Stimulated activated CD4-positive, alpha-beta T cell treated with anti-CD3 and anti-CD28 coated beads, TNF-alpha, amount 100 ng/mL, for 4 hours (primary cell): ENCODE data around the gene ARHGEF2.

ENCODE experiments used
- DNase-seq, 3 experiments: peaks; one replicate each; pipeline ENCODE4 v3.0.0-alpha.2; 2020; ENCODE audit warnings: low read depth in 3 of 3

Gene ARHGEF2

GRCh38 chr1:155971910-155972809 lies 6.2 kb downstream of the ARHGEF2 start:
- no peak for DNase-seq

DNA sequence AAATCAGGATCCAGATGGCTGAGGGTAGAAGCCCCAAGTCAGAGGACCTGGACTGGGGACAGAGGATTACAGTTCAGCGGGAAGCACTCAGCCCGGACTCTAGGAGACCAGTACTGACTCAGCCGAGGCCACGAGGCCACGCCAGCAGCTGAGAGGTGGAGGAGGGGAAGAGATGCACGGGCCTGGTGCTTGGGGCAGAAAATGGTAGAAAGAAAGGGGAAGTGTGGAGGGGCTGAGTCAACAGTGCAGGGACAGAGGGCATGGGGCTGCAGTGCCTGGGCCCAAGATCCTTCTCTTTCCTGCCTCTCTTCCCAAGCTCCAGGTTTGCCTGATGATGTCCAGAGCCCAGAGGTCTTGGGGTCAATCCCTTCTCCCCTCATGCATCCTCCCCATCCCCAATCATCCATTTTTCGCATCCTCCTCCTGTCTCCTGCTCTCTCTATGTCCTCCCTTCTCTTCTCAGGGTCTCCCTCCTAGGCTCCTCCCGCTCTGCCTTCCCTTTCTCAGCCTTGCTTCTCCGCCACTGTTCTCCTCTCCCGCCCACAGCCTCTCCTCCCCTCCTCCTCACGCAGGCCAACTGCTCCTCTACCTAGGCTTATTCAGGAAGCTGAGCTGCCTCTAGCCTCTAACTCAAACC lies 7.7 kb downstream of the ARHGEF2 start:
- DNase-seq = no peak

- no peak for DNase-seq
These were observed 9.0 kb downstream of the ARHGEF2 start for GRCh38 chr1:155969377-155969791.

DNA sequence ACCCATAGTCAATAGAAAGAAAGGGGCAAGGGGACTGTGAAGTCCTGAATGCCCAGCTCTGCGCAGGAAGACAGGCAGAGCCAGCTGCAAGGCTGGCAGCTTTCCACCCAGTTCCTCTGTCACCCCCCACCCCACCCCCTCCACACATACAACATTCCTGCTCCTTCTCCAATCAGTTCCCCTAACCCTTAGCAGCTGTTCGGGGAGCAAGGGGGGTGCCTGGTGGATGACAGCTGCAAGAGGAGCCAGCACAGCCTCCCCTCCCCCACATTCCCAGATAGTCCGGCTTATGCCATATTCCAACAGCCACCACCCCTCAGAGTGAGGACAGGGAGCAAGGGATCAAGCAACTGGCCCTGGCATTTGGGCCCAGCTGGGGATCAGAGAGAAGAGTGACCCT lies 9.7 kb downstream of the ARHGEF2 start:
- DNase-seq = no peak

DNA sequence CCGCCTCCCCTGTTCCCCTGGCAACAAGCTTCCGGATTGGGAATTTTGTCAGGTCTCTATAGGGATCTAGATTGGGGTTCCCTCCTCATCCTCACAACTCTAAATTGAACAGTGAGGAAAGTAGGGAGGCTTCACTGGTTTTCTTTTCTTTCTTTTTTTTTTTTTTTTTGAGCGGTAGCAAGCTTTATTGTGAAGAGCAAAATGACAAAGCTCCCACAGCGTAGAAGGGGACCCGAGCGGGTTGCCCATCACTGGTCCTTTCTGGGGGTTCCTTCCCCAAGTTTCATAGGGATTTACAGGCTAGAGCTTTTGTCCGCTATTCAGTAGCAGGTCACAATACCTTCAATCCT lies 10.3 kb downstream of the ARHGEF2 start:
- no peak for DNase-seq

GRCh38 chr1:155967341-155968050 lies 10.9 kb downstream of the ARHGEF2 start:
- DNase-seq = no peak

- DNase-seq = no peak
These were observed 11.6 kb downstream of the ARHGEF2 start for GRCh38 chr1:155966750-155967149.

DNA sequence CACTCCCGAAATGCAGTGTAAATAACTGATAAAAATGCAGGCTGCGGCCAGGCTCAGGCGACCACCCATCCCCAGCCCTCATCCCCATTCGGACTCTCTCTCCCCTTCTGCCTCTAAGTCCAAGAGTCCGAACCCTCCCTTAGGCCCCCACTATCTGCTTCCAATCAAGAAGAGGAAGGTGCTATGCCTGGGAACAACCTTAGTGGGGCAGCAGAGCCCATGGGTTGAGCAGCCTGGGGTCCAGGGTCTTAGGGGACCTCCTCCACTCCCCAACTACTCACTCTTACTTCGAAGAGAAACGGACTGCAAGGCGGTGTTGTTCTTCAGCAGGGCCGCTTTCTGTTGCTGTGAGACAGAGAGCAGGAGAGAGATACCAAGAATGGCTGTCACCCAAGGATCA lies 12.2 kb downstream of the ARHGEF2 start:
- DNase-seq = no peak

DNA sequence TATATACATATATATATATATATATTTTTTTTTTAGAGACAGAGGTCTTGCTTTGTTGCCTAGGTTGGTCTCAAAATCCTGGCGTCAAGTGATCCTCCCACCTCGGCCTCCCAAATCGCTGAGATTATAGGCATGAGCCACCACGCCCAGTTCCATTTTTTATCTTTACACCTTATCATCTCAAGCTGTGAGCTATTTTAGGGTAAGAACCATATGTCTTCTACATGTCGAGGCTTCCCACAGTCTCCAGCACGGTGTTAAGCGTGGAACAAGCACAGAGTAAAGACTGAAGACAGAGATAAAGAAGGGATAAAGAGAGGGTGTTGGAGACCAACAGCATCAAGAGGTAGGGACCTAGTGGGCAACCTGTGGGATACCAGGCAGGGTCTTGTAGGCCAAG lies 14.2 kb downstream of the ARHGEF2 start:
- no peak for DNase-seq

DNA sequence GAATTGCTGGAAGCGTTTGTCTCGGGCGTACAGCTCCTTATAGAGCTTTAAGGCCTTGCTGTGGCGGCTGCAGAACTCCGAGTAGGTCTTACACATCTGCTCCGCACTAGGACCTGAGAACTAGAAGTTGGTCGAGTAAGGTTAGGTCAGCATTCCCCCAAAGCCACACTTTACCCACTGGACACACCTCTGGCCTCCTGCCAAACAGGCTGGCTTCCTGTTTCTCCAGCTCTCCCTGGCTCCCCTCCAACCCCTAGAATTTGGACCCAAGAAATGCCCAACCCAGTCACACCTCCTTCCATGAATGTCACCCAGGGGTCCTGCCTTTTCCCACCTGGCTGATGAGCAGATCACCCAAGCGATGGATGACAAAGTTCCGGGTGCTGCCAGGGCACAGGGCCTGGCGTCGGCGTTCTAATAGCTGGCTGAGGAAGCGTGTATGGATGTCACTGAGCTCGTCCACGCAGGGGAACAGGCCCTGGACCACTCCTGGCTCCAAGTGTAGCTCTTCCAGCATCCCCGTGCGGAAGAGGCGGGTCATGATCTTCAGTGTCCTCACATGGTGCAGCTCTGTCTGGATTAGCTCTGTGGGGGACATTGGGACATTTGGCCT lies 15.6 kb downstream of the ARHGEF2 start:
- no peak for DNase-seq

DNA sequence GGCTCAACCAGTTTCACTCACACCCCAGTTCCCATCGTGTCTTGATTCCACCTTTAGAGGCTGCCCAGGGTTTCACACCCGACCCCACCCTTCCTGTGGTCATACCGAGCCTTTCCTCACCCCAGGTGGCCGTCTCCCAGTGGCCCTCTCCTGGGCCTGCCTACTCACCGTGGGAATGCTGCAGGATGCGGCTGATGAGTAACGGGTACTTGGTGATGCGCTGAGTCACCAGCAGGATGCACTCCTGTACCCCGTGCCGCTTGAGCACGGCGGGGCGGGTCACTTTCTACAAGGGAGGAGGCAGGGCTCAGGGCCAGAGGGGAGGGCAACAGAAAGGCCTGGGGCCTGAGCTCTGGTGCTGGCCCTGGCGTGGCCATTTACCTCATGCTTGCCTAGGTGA lies 16.4 kb downstream of the ARHGEF2 start:
- DNase-seq = no peak

DNA sequence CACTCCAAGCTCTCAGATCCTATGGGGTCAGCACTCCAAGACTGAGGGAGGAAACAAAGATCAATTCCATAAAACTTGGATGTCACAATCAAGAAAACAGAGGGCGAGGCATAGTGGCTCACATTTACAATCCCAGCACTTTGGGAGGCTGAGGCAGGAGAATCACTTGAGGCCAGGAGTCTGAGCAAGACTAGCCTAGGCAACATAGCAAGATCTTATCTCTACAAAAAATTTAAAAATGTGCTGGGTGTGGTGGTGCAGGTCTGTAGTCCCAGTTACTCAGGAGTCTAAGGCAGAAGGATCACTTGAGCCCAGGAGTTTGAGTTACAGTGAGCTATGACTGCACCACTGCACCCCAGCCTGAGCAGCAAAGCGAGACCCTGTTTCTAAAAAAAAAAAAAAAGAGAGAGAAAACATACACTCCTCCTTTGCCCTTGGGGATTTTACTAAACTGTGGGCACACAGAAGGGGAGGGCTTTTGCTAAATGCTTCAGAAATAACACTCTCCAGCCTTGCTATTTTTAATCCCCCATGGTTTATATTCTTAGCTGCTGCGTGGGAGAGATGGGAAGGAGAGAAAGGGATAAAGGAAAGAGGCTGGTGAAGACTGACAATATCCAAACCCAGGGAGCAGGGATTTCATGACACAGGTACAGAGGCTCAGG lies 18.1 kb downstream of the ARHGEF2 start:
- no peak for DNase-seq

GRCh38 chr1:155957411-155957915 lies 20.9 kb downstream of the ARHGEF2 start:
- DNase-seq = no peak

GRCh38 chr1:155954645-155955044 lies 23.7 kb downstream of the ARHGEF2 start:
- no peak for DNase-seq

- DNase-seq = no peak
These were observed 25.8 kb downstream of the ARHGEF2 start for GRCh38 chr1:155952505-155952890.

DNA sequence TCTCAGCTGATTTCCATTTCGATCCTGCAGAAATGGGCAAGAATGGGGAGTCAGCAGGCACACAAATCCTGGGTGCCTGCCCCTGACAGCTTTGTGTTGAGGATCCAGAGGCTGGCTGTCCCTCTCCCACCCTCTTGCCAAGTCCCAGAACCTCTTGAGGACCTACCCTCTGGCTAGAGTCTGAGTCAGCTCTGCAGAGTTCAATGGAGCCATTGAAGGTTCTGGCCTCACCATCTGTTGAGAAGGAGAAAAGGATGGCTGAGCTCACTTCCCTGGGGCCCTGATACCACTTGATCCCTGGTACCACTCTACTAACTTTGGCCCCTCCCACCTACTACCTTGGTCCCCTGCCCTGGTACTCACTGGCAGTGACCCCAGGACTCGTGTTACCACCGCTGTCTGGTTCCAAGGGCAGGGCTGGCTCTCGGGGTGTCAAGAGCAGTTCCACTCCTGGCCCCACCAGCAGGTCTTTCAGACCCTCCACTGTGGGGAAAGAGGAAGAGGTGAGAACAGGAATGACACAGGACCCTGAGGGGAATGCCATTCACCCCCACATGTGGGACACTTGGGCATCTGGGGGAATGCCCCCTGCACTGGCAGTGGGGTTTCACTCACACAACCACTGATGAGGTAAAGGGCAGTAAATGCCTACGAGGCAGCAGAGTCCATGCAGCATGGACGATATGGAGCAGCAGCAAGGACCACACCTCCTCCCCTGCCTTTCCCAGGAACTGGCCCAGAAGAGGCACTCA lies 26.4 kb downstream of the ARHGEF2 start:
- no peak for DNase-seq

DNA sequence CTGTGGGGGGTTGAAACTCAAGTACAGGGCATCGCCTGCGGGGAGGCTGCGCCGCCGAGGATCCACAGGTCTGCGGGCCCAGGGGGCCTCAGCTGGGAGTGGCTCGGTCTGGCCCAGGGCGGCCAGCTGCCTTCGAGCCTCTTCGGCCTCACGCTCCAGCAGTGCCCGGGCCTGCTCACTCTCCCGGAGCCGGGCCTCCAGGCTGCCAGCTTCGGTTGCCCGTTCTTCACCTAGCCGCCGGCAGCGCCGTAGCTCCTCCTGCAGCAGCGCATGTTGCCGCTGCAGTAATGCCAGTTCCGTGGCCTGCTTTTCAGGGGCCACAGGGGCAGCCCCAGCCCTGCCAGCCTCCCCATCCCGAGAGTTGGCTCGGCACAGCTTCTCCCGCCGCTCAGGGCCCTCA lies 27.5 kb downstream of the ARHGEF2 start:
- DNase-seq = no peak

GRCh38 chr1:155947741-155948140 lies 30.6 kb downstream of the ARHGEF2 start:
- no peak for DNase-seq

DNA sequence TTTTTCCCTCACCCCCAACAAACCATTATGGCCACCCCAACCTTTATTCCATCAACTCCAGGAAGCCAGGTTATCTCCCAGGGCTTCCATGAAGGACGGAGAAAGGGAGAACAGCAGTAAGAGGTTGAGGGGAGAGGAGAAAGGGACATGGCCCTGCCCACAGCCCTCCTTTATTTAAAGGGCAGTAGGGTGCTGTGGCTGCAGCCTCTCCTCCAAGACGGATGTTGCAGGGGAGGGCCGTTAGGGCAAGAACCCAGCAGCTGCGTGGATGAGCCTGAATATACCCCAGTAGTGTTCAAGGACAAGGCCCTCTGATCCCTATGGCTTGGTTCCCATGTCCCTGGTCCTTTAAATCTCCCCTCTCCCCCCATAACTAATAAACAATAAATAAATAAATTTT lies 31.1 kb downstream of the ARHGEF2 start:
- DNase-seq = no peak

DNA sequence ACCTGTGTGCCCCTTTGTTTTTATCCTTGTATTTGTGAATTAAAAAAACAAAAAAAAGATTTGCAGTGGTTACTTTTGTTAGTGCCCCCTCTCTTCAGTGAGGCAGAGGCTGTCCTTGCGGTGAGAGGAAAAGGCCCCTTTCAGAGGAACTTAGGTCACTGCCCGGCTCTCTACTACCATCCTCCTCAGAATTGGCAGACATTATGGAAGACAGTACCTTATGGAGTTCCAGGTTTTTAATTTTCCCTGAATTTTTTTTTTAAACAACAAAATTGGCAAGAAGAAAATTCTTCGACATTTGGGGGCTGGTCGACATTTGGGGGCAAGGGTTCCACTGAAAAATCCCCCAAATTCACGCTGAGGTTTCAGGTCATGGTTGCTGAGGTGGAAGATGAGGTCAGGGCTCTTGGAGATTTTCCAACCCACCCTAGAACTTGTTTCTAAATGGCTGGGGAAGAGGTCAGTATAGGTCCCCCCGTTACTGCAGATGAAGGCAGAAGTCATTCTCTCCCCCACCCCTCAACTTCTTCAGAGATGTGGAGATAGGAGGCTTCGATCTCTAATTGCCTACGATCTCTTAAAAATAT lies 31.6 kb downstream of the ARHGEF2 start:
- DNase-seq = no peak

GRCh38 chr1:155944444-155944799 lies 33.9 kb downstream of the ARHGEF2 start:
- DNase-seq = no peak
